HS-27A (cell line): ENCODE results near the gene PERCC1.

Experiments
- DNase-seq: peaks from one replicate; pipeline ENCODE4 v3.0.0-alpha.2; 2012; ENCODE audit warnings: low read depth, missing footprints

PERCC1 gene

DNA sequence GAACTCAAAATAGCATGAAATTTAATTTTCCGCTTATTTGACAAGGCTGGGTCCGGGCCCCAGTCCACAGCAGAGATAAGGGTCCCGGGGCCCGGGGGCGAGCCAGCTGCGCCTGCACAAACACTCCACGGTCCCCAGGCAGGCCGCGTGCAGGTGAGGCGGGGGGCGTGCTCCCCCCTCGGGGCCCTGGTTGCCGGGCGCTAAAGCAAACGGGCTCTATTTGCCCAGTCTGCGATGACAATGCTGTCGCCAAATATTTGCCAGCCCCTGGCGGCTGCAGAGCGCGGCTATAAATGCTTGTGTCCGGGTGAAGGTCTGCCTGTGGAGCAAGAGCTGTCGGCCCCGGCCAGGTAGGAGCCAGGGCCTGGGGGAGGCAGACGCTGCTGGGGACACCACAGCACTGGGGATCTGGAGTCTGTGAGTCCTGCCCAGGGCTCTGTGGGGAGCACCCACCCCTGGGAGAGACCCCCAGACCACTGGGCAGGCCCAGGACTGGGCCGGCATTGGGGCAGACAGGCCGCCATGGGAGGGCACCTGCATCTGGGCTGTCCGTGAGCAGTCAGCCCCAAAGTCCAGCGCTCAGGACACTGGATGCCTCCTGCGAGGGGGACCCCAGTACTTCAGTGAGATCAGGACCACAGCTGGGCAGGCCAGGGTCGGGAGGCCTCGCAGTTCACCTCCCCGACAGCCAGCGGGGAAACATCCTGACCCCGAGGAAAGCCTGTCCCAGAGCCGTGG lies at the start of gene PERCC1:
TSS of gene PERCC1 (plus strand) at position 320 of the 738 bp plus-strand sequence. CDS start 1,516 bp downstream, outside the sequence.
- no peak for DNase-seq

GRCh38 chr16:1381612-1382406 lies 49.1 kb upstream of the PERCC1 start:
- DNase-seq, result no peak

GRCh38 chr16:1383556-1383955 lies 47.3 kb upstream of the PERCC1 start:
- no peak for DNase-seq

GRCh38 chr16:1385232-1385631 lies 45.6 kb upstream of the PERCC1 start:
- no peak for DNase-seq

GRCh38 chr16:1387331-1387730 lies 43.5 kb upstream of the PERCC1 start:
- DNase-seq, result no peak

DNA sequence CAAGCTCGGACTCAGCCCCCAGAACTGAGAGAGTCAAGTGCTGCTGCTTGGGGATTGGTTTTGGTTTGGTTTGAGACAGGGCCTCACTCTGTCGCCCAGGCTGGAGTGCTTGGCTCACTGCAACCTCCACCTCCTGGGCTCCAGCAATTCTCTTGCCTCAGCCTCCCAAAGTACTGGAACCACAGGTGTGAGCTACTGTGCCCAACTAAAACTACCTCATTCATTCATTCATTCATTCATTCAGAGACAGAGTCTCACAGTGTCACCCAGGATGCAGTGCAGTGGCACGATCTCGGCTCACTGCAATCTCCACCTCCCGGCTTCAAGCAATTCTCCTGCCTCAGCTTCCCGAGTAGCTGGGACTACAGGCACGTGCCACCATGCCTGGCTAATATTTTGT lies 41.1 kb upstream of the PERCC1 start:
- no peak for DNase-seq

DNA sequence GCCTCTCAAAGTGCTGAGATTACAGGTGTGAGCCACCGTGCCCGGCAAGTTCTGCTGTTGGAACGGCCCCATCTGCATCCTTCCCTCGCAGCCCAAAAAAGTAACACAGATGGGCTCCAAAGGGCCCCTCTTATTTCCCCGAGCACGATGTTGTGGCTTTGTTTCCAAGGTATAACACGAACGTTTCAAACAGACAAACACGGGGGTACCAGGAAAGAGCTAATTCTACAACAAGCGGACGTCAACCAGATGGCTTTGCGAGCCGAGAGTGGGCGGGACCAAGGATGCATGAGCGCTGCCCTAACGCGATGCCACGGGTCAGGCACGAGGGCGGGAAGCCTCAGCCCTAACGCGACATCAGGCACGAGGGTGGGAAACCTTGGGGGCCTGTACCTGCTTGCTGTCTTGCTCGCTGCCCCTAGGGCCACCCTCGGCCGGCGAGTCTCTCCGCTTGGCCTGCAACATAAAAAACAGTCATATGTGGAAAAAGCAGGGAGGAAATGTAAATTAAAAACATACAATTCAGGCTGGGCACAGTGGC lies 40.6 kb upstream of the PERCC1 start:
- DNase-seq, result no peak

GRCh38 chr16:1392826-1393225 lies 38.1 kb upstream of the PERCC1 start:
- DNase-seq, result no peak

GRCh38 chr16:1393613-1394176 lies 37.2 kb upstream of the PERCC1 start:
- DNase-seq, result no peak

- DNase-seq, result no peak
Observed at GRCh38 chr16:1394367-1394951, 36.4 kb upstream of the PERCC1 start.

GRCh38 chr16:1395444-1396031 lies 35.3 kb upstream of the PERCC1 start:
- DNase-seq, result no peak

GRCh38 chr16:1397779-1398178 lies 33.1 kb upstream of the PERCC1 start:
- DNase-seq, result no peak

GRCh38 chr16:1398351-1398750 lies 32.5 kb upstream of the PERCC1 start:
- DNase-seq, result no peak

- no peak for DNase-seq
Observed at GRCh38 chr16:1398826-1399581, 31.9 kb upstream of the PERCC1 start.

GRCh38 chr16:1401061-1401757 lies 29.7 kb upstream of the PERCC1 start:
- DNase-seq, result no peak

- DNase-seq, result no peak
Observed at GRCh38 chr16:1401758-1402154, 29.1 kb upstream of the PERCC1 start.

DNA sequence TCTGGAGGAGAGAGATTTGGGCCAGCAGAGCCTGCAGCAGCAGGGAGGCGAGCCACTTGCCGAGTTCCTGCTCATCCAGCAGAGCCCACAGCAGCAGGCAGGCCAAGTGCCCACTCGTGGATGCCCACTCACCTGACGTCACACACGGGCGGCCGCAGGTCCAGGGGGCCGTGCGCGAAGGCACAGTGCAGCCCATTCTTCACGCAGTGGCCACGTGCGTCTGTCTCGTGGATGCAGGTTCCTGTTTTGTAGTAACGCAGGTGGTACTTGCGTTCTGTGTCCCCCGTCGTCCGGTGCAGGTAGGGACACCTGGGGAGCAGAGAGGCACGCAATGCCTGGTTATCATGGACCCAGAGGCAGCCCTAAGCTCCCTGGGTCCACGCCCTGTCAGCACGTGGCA lies 27.8 kb upstream of the PERCC1 start:
- DNase-seq, result no peak

- no peak for DNase-seq
Observed at GRCh38 chr16:1403733-1404132, 27.1 kb upstream of the PERCC1 start.

DNA sequence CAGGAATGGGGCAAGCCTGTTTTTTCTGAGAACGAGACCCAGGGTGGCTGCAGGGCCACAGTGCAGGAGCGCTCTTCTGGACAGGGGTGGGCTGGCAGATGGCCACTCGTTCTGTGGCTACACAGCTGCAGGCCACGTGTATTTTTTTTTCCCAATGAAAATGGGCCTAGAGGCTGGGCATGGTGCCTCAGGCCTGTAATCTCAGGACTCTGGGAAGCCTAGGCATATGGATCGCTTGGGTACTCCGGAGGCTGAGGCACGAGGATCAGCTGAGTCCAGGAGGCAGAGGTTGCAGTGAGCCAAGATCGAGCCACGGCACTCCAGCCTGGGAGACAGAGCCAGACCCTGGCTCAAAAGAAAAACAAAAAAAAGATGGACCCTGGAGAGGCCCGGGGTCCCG lies 23.1 kb upstream of the PERCC1 start:
- no peak for DNase-seq

GRCh38 chr16:1408171-1408837 lies 22.6 kb upstream of the PERCC1 start:
- DNase-seq, result peak; percentile 48
